Measurements from ENCODE around the gene CUBN.

DNA sequence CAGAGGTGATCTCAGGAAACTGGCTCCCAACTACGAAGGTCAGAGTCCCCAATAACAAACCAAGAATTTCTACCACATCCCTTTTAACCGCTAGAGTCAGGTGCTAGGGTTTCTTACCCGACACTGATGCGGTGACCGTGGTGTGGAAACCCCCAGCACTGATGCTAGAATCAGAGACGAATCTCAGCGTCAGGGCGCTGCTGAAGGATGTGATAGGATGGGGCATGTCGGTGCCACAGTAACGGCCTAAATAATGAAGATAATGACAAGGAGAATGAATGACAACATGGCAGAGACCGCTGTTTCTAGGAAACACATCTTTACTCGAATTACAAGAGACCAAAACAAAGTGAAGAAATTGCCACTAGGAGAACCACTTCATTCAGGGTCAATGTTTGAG lies 181.2 kb downstream of the CUBN start:
- TF ChIP-seq, protein P1, sequence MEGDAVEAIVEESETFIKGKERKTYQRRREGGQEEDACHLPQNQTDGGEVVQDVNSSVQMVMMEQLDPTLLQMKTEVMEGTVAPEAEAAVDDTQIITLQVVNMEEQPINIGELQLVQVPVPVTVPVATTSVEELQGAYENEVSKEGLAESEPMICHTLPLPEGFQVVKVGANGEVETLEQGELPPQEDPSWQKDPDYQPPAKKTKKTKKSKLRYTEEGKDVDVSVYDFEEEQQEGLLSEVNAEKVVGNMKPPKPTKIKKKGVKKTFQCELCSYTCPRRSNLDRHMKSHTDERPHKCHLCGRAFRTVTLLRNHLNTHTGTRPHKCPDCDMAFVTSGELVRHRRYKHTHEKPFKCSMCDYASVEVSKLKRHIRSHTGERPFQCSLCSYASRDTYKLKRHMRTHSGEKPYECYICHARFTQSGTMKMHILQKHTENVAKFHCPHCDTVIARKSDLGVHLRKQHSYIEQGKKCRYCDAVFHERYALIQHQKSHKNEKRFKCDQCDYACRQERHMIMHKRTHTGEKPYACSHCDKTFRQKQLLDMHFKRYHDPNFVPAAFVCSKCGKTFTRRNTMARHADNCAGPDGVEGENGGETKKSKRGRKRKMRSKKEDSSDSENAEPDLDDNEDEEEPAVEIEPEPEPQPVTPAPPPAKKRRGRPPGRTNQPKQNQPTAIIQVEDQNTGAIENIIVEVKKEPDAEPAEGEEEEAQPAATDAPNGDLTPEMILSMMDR (IDR thresholded peaks at IDR 0.05) = no peak
- TF ChIP-seq POLR2A (IDR thresholded peaks at IDR 0.05) = no peak
- no peak for TF ChIP-seq EP300 (IDR thresholded peaks at IDR 0.05; ENCODE audit: low read depth)
- no peak for TF ChIP-seq POLR2AphosphoS5 (IDR thresholded peaks at IDR 0.05)

Data from transverse colon (tissue), 4 donors.